Stimulated activated CD8-positive, alpha-beta memory T cell treated with anti-CD3 and anti-CD28 coated beads, Interleukin-15, amount 100 ng/mL, for 24 hours (primary cell): ENCODE measurements around the gene GUCY2D.
"Not testable (repeated sequence)": the region's sequence is repeated elsewhere in the genome, so short reads cannot be mapped to it uniquely, and the experiment has no call there.

Experiments
- DNase-seq: peaks from one replicate; pipeline ENCODE4 v3.0.0-alpha.2; 2020; ENCODE audit warnings: low read depth

GUCY2D gene

GRCh38 chr17:8044819-8045810 lies 42.7 kb downstream of the GUCY2D start:
- DNase-seq = no peak

DNA sequence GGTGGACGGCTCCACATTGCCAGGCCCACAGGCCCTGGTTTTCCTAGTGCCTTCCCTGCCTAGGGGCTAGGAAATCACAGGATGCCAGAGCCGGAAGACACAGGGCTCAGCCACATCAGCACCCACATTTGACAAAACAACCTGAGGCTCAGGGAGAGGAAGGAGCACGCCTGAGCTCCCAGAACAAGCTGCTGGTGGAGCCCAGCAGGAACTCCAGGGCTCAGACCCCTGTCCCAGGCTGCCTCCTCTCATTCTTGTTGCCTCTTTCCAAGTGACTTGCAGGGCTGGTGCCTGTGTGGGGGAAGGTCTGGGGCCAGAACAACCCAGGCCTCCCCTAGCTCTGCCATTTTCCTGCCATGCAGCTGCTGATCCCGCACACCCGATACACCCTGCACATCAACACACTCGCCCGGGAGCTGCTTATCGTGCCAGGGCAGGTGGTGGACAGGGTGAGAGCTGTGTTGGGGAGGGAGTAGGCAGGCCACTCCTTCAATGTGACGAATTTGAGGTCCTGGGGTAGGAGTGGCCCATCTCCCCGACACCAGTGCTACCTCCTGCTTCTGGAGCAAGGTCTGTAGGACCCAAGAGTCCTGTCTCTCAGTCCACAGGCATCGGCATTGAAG lies 44.0 kb downstream of the GUCY2D start:
- DNase-seq = no peak

- no peak for DNase-seq
Observed at GRCh38 chr17:8046929-8047768, 44.7 kb downstream of the GUCY2D start.

- DNase-seq = no peak
Observed at GRCh38 chr17:8047769-8048110, 45.3 kb downstream of the GUCY2D start.

DNA sequence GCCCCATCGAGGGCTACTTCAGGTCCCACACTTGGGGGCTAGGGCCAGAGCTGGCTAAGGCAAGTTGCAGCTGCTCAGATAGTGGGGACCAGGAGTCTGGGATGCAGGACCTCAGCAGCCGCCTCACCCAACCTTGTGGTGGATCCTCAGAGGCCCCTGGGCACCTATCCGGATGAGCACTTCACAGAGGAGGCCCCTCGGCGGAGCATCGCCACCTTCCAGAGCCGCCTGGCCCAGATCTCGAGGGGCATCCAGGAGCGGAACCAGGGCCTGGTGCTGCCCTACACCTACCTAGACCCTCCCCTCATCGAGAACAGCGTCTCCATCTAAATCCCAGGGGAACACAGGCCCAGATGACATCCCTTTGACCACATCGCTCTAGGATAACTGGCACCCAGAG lies 45.8 kb downstream of the GUCY2D start:
- DNase-seq = no peak

- DNase-seq = no peak
Observed at GRCh38 chr17:8048736-8049135, 46.3 kb downstream of the GUCY2D start.

- no peak for DNase-seq
Observed at GRCh38 chr17:8051831-8052230, 49.4 kb downstream of the GUCY2D start.

DNA sequence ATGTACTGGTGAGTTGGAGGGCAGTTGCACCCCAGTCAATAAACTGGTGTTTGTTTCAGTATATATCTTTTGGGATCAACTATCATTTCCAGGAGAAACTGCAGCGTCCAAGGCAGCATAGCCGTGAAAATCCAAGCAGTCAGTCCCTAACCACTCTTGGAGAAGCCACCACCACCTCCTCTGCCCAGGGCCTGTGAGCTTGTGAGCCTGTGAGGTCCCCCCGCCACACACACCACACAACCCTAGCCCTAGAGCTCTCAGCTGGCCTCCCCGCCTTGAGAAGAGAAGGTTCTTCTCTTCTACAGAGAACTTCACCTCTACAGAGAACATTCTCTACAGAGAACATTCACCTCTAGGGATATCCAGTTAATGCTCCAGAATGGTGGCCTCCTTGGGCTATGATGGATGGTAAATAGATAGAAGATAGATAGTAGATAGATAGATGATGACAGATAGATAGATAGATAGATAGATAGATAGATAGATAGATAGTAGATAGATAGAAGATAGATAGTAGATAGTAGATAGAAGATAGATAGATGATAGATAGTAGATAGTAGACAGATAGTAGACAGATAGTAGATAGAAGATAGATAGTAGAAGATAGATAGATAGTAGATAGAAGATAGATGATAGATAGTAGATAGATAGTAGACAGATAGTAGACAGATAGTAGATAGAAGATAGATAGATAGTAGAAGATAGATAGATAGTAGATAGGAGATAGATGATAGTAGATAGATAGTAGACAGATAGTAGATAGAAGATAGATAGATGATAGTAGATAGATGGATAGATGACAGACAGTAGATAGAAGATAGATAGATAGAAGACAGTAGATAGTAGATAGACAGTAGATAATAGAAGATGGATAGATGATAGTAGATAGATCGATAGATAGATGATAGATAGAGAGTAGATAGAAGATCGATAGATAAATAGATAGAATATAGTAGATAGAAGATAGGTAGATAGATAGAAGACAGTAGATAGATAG lies 50.1 kb downstream of the GUCY2D start:
- DNase-seq = no peak

DNA sequence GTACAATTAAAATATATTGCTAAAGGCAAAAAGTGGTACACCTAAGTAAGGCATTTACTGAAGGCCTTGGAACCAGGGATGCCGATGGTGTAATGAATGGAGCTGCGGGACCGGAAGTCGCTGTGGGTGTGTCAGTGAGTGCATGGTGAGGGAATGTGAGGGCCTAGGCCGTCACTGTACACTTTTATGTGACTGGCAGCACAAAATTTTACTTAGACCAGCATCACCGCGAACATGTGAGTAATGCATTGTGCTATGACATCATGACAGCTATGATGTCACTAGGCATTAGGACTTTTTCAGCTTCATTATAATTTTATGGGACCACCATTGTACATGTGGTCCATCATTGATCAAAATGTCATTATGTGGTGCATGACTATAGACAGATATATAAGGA lies 51.2 kb downstream of the GUCY2D start:
- no peak for DNase-seq

DNA sequence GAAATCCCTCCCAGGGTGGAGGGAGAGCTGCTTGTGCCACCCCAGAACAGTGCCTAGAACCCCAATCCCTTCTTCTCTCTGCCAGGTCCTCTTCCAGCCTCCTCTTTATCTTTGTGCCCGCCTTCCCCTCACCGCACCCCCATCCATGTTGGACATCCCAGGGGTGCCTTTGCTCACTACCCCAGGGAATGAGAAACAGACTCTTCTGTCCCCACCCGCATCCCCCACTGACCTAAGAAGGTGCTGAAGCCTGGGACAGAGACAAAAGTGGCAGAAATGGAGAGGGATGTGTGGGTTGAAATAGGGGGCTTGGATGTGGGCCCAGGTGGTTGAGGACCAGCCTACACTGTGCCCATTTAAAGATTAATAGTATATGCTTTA lies 53.4 kb downstream of the GUCY2D start:
- no peak for DNase-seq

DNA sequence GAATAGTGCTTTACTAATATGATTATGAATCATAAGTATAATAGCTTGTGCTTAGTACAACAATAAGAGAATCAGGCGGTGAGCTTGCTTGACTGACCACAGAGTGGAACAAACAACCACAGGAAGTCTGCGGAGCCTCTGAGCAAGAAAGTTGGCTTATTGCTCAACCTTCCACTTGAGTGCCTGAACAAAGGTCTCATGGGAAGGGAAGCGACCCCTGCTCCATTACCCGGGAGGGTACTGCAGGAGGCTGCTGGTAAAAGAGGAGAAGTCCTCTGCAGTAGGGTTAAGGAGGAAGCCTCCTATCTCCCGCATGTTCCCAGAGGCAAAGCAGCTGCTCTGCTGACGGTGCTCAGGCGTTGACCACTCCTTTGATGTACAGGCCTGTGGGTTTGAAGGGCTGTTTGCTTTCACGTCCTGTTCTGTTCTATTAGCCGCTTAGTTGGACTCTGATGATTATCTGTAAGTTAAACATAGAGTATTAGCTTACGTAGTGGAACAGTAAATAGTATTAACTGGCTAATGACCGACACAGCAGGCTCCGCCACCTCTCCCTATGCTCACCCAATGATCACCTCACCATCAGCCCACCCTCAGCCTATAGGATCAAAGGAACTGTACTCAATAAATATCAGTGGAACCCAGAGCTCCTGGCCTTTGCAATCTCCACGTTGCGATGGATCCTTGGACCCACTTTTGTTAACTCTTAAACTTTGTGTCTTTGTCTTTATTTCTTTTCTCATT lies 54.0 kb downstream of the GUCY2D start:
- DNase-seq = no peak

DNA sequence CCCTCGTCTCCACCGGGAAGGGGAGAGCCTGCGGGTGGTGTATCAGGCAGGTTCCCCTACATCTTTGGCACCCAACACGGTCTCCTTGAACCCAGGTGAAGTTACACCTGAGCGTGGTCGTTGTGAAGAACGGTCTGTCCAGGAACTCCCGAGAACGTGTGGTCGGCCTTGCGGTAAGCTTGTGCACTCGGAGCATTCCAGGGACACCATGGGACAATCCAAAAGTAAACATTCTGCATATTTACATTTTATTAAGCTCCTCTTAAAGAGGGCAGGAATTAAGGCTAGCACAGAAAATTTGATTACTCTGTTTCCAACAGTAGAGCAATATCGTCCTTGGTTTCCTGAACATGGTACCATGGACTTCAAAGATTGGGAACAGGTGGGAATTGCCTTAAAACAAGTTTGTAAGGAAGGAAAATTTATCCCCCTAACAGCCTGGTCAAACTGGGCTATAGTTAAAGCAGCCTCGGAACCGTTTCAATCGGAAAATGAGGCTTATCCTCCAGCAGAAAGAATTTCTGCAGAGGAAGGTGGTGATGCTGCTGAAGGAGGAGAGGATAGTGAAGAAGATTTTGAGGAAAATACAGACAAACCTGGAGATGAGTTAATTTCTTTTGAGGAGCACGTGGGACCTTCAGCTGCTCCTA lies 54.7 kb downstream of the GUCY2D start:
- no peak for DNase-seq

DNA sequence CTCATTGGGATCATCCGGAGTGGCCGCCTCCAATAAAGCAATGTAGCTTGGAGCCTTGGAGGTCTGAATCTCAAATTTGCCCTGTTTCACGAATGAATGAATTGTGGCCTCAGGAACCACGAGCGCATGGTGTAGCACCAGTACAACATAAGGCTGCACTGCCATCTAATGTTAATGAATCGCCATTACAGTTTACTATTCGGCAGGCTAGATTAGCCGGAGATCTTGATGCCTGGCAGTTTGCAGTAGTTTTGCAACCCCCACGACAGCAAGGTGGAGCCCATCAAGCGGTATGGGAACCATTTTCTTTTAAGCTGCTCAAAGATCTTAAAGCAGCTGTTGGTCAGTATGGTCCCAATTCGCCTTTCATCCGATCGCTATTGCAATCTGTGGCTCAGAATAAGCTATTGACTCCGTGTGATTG lies 55.3 kb downstream of the GUCY2D start:
- no peak for DNase-seq

GRCh38 chr17:8059131-8059530 lies 56.7 kb downstream of the GUCY2D start:
- DNase-seq = no peak

DNA sequence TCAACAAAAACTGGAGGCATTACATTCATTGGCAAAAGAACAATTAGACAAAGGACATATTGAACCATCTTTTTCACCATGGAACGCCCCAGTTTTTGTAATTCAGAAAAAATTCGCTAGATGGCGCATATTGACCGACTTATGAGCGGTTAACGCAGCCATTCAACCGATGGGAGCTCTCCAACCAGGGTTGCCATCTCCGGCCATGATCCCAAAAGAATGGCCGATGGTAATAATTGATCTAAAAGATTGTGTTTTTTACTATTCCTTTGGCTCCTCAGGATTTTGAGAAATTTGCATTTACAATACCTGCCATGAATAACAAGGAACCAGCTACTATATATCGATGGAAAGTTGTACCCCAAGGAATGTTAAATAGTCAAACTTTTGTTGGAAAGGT lies 57.9 kb downstream of the GUCY2D start:
- no peak for DNase-seq

- DNase-seq = not testable (repeated sequence)
Observed at GRCh38 chr17:8061851-8062250, 59.4 kb downstream of the GUCY2D start.

- no peak for DNase-seq
Observed at GRCh38 chr17:8062435-8062806, 60.0 kb downstream of the GUCY2D start.

- DNase-seq = no peak
Observed at GRCh38 chr17:8062807-8063483, 60.5 kb downstream of the GUCY2D start.

DNA sequence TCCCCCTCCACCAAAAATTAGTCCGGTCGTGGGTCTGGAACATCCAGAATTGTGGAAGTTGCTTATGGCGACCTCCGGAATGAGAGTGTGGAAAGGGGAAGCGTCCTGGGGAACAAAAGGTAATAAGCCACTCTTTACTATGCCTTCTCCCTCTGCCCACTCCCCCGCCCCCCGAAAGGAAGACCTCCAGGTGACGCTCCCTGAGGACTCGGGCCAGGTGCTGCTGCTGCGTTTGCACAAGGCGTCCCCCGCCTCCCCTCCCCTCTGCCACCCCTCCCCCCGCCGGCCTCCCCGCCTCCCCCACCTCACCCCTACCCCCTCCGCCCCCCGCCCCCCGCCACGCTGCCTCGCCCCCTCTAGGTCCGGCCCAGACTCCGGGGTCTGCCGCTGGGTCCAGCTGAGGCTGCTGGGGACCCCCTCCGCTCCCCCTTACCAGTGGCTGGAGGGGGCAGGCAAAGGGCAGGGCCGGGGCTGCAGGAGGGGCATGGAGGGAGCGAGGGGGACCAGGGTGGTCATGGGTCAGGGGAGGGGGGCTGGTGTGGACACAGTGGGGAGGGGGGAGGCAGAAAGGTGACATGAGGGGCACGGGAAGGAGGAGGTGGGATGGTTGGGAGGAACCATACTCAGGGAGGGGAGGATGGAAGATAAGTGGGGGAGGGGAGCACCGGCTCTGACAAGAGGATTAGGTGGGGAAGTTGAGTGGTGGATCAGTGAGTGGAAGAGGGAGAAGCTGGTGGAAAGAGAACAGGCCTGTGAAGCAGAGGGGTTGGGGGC lies 61.5 kb downstream of the GUCY2D start:
- no peak for DNase-seq
